Activated T-cell treated with anti-CD3 and anti-CD28 coated beads, Interleukin-2, amount 50 U/mL, for 48 hours (primary cell): Measurements from ENCODE around the gene RSL1D1.
A peak's percentile ranks its signal among the peaks of the same experiment; 100 is the strongest.

ENCODE experiments used
- DNase-seq, 2 experiments: peaks; one replicate each; pipeline ENCODE4 v3.0.0-alpha.2; 2020

Gene RSL1D1

DNA sequence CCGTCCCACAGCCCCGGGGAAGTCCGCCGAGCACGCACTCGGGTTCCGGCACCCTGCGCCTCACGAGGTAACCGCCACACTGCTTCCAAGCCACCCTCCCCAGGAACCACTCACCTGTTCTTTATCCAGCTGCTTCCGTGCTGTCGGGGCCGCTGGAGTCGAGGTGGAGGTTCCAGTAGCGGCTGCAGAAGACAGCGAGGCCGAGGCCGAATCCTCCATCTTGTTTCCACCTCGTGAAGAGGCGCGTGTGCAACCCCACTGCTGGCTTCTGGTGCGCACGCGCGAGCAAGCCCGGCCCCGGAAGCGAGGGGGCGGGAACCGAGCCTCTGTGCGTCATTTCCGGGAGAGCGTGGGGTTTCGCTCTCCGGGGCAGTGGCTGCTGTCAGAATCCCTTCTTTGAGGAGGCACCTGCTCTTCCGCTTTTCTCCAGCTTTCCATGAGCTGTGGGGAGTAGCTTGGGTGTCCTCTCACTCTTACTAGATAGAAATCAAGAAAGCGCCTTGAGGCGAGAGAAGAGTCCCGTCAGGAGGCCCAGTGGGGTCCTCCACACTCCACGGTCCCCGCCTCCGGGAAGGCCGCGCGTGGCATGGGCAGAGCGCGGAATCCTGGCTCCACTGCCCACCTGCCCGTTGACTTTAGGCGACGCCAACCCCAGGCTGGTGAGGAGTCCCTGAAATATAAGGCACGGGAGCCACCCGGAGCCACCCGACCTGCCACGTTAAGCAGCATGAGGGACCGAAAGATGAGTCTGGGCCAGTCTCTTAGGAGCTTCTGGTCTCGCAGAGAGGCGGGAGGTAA lies at the start of gene RSL1D1:
Gene RSL1D1, minus strand, starts transcription at position 249 of the 798 bp plus-strand sequence. Its CDS starts 30 bp downstream, at position 219.
- peak; percentile 95 to 96 for DNase-seq

DNA sequence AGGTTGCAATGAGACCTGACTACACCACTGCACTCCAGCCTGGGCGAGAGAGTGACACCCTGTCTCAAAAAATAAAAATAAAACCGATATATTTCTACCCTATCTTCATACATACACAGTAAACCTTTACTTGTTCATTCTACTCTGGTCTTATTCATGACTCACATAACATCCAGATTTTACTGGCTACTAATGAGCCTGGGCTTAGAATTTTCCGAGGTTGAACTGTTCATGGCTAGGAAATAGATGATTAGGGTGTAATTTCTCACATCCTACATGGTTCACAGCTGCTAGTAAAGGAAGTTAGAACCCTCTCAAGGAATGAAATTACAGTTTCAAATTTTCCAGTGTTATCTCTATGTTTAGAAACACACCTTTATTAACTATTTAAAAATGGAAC lies 49.7 kb upstream of the RSL1D1 start:
- DNase-seq = no peak

DNA sequence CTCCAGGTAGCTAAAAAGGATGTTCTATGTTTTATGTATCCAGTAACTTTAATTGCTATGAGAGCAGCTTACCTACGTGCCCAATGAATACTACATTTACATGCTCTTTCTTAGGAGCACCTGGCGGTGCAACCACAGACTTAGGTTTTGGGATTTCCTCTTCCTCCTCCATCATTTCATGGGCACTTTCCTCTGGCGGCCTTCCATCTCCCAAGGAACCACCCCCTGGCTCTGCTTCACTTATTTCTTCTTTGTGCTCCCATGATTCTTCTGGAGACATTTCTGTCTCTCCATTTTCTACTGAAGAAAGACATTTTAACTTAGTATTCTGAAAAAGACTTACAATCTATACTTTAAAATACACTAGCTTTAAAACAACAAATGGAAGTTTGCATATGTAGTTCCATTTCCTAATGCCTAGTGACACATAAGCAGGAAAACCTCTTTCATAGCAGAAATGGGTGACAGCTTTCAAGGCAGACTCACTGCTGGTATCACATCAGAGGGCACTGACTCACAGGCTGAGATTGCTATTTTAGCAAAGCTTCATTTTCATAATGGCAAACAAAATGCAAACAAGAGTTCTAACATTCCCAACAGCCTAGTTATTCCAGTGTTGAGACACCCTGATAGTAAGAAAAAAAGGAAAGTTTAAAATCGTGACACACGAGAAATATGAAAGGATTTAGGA lies 45.3 kb upstream of the RSL1D1 start:
- DNase-seq = no peak

DNA sequence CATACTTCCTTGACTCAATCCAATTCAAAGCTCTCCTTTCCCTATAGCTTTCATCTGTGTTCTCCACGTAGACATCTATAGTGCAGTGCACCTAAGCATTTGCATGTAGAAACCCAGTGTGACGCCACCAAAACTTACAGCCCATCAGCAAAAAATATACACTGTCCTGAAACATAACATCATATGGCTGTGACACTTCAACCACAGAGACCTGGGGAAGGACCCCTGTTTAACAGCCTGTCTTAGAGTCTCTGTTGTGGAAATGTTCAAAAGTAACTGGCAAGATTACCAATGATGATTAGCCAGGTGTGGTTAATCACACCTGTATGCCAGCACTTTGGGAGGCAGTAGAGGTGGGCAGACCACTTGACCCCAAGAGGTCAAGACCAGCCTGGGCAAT lies 42.2 kb upstream of the RSL1D1 start:
- DNase-seq = no peak

DNA sequence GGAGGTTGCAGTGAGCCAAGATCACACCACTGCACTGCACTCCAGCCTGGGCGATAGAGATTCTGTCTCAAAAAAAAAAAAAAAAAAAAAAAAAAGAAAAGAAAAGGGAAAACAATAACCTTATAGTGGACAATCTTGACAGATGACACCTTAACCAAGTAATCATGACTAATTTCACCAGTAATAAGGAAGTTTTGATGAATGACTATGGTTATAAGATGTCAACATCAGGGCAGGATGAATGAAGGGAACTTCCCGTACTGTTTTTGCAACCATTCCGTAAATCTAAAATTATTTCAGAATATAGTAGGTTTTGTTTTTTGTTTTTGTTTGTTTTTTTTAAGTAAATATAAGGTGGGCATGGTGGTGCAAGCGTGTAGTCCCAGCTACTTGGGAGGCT lies 41.4 kb upstream of the RSL1D1 start:
- DNase-seq = no peak

DNA sequence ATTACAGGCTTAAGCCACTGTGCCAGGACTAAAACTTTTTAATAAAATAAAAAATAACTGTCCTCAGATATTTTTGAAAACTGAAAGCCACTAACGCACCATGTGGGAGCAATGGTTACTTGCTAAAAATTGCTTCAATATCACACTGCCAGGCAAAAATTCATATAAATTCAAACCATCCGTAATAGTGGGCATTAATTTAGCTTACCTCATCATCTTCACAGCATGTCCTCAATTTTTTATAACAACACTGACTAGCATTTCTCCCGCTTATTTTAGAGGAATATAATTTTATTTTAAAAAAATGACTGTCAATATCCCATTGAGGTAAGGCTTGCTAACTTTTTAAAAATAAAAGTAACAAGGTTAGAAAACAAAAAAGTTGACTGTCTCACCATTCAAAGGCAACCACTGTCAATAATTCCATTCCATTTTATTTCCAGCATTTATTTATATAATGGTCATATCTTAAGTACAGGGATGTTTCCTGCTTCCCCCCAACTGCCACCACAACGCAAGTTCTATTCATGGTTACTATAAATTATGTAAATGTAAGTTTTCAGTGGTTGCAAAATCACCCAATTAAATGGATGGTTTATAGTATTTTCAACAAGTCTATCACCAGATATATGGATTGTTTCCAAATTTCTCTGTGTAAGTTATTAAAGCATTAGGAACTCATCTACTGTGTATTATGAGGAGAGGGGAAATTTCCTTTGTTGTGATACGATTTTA lies 39.1 kb upstream of the RSL1D1 start:
- no peak for DNase-seq

DNA sequence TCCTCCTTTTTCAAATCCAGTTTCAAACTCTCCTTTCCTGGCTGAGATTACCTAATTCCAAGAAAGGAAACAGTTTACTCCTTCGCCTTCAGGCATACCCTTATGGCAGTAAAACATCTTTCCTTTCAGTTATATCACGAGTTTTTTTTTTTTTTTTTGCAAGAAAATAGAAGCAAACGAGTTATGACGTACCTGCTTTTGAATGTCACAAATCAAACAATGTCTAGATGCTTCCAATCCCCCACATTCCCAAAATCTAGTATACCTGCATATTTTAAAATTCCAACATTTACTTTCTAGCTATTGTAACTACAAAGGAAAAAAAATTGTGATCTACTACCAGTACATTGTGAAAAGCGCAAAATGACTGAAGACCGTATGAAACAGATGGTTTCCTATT lies 35.5 kb upstream of the RSL1D1 start:
- no peak for DNase-seq

DNA sequence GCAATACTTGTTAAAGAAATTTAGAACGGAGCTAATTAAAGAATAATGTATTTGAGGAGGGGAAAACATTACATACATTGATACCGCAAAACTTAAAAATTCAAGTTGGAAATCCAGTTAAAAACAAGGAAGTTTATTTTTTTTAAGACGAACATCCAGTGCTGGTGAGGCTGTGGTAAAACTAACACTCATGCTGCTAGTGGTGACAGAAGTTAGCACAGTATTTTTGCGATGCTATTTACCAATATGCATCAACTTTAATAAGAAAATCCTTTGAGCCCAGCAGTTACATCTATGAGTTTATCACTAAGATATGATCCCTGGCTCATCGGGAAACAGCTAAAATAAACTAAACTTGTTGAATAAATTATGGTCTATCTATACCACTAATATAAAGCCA lies 32.7 kb upstream of the RSL1D1 start:
- no peak for DNase-seq

DNA sequence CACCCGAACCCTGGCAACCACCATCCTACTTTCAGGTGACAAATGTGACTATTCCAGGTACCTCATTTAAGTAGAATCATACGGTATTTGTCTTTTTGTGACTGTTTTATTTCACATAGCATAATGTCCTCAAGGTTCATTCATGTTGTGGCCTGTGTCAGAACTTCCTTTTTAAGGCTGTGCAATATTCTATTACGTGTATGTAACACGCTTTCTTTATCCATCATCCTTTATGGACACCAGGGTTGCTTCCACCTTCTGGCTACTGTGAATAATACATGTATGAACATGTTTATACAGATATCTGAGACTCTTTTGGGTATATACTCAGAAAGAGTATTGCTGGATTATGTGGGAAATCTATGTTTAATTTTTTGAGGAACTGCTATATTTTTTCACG lies 28.7 kb upstream of the RSL1D1 start:
- DNase-seq = no peak

DNA sequence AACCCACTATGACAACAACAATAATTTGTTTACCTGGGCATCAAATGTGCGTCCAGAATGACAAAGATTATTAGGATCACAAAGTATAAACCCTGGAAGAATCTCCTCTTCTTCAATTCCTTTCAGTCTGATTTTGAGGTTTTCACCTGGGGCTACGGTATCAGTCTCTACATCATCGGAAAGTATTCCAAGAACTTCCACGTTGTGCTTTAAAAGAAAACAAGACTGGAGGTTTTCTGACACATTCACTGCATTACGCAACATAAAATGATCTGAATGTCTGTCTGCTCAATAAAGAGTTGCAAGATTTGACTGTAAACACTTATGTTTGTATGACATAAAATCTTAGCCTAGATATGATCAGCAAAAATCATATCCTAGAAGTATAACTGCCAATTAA lies 26.0 kb upstream of the RSL1D1 start:
- DNase-seq = no peak

DNA sequence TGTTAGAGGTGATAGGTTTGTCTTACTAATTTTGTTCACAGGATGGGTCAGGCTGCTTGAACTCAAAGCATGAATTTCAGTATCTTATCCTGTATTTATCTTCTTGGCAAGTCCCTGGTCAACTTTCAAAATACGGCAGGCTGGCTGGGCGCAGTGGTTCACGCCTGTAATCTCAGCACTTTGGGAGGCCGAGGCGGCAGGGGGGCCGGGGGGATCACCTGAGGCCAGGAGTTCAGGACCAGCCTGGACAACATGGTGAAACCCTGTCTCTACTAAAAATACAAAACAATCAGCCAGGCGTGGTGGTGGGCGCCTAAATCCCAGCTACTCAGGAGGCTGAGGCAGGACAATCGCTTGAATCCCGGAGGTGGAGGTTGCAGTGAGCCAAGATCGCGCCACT lies 25.0 kb upstream of the RSL1D1 start:
- DNase-seq = no peak

DNA sequence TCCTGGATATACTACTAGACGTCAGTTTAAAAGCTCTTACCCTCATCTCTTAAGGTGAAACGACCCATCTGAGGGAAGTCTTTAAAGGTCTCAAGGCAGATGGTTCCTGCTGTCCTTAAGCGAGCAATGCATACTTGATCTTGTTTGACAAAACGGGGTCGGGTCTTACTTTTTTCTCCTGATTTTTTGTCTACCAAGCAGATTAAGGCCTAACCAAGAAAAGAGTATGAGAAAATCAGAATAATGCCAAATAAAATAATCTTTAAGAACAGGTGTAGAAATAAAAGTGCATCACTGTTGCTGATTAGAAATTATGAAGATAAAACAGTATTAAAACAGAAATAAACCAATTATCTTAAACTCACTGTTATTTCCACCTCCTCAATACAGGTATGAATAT lies 24.4 kb upstream of the RSL1D1 start:
- DNase-seq = no peak

DNA sequence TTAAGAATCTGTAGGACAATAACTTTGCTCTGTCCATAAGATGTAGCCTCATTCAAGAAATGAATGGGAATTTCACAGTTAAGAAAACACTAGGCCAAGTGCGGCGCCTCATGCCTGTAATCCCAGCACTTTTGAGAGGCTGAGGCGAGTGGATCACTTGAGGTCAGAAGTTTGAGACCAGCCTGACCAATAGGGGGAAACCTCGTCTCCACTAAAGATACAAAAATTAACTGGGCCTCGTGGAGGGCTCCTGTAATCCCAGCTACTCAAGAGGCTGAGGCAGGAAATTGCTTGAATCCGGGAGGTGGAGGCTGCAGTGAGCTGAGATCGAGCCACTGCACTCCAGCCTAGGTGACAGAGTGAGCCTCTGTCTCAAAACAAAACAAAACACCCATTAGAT lies 19.9 kb upstream of the RSL1D1 start:
- DNase-seq = no peak

DNA sequence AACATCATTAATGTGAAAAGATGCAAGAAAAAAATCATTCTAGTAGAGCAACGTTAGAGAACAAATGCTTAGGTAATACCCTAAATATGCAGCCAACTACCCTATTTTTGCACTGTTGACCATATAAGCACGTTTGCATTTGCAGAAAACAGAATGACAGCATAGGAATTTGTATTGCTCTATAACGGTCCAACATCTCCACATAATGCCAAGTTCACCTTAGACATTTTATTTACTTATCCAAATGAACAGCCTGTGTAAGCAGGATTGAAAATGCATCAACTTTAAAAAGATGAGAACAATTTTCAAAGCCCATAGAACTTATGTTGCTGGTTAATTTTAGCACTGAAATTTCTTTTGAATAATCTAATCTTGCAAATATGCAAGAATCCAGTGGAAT lies 19.1 kb upstream of the RSL1D1 start:
- no peak for DNase-seq

DNA sequence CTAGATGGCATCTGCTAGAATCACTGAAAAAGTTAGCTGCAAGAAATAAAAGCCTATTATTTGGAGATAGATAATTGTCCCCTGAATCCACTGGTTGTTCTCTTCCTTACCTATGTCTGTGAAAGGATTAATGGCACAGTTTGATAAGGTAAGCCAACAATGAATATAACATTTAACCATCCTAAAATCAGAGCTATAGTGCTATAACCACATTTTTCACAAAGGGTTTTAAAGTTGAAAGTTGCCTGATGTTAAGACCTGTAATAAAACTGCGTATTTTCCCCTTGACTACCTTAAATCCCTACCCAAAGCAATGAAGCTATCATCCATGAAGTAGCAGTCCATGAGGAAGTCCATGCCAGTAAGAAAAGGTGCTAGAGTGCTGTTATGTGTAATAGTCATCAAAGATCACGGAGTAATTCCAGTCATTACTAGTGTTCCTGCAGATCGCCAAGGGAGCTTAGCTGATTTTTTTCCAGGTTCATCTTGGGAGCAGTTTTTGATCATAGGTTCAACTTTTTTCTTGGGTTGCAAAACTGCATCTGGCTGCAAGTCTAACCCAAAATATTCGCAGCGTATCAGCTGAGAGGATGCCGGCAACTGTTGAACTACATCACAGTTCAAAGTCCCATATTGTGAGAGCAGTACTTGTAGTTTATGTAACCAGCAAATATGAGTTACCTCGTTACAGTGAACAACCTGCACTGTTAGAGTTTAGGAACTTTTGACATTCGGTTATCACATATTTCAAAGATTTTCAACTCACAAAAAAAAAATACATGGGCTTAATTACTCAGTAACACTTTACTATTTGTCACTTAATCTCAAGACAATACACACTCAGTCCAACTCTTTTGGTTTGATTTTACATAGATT lies 18.2 kb upstream of the RSL1D1 start:
- DNase-seq = no peak

DNA sequence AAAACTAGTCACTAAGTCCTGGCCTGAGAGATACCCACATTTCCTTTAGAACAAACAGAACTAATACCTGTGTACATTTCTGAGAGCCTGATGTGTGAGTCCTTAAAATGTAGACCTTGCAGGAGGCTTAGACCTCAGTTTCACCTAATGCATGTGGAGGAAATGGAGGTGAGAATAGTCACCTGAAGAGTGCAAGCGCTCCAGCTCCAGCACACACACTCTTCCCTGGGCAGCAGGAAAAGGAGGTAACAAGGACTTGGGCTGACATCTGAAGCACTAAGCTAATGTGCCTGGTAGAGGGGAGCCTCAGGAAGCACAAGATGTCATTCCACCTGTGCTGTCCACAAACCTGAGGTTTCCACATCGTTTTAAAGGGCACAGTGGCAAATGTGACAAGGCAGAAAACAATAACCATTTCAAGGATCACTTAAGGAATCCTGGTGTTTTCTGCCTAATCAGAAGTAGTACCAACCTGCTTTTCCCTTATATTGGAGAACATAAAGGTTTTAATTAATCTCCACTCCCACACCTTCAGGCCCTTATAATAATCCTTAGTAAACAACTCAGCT lies 17.2 kb upstream of the RSL1D1 start:
- DNase-seq = no peak

DNA sequence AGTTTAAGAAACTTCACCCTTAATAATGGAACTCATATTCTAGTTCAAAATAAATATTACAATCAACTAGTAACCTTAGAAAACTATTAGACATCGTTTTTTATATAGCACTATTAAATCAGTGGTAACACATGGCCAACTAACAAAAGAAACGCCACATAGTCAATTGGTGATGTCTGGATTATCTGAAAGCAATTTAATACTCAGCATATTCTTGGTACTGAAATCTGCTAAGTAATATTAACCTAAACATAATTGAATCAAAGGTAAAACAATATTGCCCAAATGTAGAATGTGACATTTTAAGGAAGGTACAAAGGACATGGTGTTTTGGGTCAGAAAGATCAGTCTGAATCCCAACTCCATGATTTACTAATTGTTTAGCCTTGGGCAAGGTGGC lies 11.1 kb upstream of the RSL1D1 start:
- no peak for DNase-seq

DNA sequence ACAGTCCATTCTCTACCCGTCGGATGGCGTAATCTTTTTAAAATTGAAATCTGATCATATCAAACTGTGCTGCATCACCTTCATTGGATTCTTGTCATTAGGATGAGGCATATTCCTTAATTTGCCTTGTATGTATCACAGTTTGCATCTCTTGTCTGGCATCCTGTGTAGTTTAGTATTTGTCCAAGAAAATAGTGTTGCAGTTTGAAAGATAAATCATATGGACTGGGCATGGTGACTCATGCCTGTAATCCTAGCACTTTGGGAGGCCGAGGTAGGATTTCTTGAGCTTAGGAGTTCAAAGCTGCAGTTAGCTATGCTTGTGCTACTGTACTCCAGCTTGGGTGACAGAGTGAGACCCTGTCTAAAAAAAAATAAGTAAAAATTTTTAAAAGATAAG lies 5.8 kb upstream of the RSL1D1 start:
- no peak for DNase-seq

DNA sequence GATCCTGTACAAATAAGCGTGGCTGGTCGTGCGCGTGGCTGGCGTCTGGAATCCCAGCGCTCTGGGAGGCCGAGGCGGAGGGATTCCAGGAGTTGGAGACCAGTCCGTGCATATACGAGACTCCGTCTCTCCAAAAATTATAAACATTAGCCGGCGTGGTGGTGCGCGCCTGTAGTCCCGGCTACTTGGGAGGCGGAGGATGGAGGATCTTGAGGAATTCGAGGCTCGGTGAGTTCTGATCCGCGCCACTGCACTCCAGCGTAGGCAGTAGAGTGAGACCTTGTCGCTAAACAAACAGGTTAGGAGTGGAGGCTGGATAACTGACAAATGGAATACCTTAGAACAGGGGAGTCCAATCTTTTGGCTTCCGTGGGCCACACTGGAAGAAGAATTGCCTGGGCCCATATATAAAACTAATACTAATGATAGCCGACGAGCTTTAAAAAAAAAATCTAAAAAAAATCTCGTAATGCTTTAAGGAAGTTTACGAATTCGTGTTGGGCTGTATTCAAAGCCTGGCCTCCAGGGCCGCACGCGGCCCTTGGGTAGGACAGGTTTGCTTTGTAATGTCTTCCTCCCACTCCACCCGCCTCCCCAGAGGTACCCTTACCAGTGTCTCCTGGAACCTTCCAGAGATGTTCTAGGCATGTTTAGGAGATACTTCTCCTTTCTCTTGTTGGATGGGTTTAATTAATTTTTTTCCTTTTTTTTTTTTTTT lies 909 bp upstream of the RSL1D1 start:
- no peak for DNase-seq

DNA sequence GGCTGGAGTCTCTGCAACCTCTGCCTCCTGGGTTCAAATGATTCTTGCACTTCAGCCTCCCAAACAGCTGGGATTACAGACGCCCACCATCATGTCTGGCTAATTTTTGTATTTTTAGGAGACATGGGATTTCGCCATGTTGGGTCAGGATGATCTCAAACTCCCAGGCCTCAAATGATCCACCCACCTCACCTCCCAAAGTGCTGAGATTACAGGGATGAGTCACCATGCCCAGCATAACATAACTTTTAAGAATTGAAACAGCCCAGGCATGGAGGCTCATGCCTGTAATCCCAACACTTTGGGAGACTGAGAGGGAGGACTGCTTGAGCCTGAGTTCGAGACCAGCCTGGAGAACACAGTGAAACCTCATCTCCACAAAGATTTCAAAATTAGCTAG lies 2.5 kb downstream of the RSL1D1 start:
- DNase-seq = peak in 1 of 2 experiments; percentile 29

DNA sequence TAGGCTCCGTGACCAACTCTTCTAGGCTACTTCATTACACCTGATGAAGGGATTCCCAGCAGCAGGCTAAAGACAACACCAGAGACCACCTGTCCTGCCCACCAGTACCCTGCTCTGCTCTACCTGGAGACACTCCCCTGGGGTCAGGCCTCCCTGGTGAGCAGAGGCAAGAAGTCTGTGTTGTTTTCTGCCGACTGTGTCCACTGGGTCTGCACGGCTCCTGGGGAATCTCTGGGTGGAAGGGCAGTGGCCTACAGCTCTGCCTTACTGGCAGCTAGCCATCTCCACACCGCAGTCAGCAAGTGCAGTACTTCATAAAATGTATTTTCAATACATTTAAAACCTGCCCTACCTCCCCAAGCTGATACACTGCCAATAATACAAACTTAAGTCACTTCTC lies 6.8 kb downstream of the RSL1D1 start:
- DNase-seq = no peak

DNA sequence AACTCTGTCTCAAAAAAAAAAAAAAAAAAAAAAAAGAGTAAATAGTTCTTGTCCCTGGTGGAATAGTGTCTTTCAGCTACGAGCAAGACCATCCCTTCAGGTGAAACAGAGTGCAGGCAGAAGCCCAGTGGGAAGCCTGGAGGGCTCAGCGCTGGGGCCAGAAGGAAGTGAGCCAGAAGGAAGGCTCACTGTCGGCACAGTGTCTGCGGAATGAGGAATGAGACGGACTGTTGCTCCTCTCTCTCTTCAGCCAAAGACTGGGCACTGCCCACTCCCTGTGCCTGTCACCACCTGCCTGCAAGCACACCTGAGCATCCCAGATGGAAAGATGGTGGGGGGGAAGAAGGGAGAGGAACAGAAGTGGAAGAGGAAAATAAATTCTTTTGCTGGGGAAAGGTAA lies 7.5 kb downstream of the RSL1D1 start:
- no peak for DNase-seq
